C1 segment of cervical spinal cord (tissue), 14 donors: Measurements from ENCODE around the gene SH3PXD2B.
"Not testable (repeated sequence)": the region's sequence is repeated elsewhere in the genome, so short reads cannot be mapped to it uniquely, and the experiment has no call there.

Experiments
- DNase-seq, 14 donors: peaks; one replicate each; lab custom pipeline; 2025; lab: John Stamatoyannopoulos, UW

The SH3PXD2B gene

GRCh38 chr5:172303572-172304335 lies 150.6 kb downstream of the SH3PXD2B start:
- no peak for DNase-seq

GRCh38 chr5:172303162-172303561 lies 151.2 kb downstream of the SH3PXD2B start:
- no peak for DNase-seq

GRCh38 chr5:172302047-172302710 lies 152.1 kb downstream of the SH3PXD2B start:
- no peak for DNase-seq

- no peak for DNase-seq
Observed at GRCh38 chr5:172299916-172300439, 154.3 kb downstream of the SH3PXD2B start.

GRCh38 chr5:172294831-172295230 lies 159.5 kb downstream of the SH3PXD2B start:
- DNase-seq = no peak

- DNase-seq = no peak
Observed at GRCh38 chr5:172293745-172294342, 160.5 kb downstream of the SH3PXD2B start.

GRCh38 chr5:172293054-172293744 lies 161.1 kb downstream of the SH3PXD2B start:
- DNase-seq = peak in 12 of 14 donors; percentile 9 to 91 (median 33)

- not testable (repeated sequence) for DNase-seq
Observed at GRCh38 chr5:172291837-172292236, 162.5 kb downstream of the SH3PXD2B start.

GRCh38 chr5:172288465-172288864 lies 165.9 kb downstream of the SH3PXD2B start:
- DNase-seq = no peak

GRCh38 chr5:172287140-172287539 lies 167.2 kb downstream of the SH3PXD2B start:
- not testable (repeated sequence) for DNase-seq

- DNase-seq = no peak
Observed at GRCh38 chr5:172285226-172286143, 168.8 kb downstream of the SH3PXD2B start.

- no peak for DNase-seq
Observed at GRCh38 chr5:172284611-172284980, 169.7 kb downstream of the SH3PXD2B start.

GRCh38 chr5:172283862-172284610 lies 170.3 kb downstream of the SH3PXD2B start:
- DNase-seq = peak in 13 of 14 donors; percentile 63 to 92 (median 81)

GRCh38 chr5:172283020-172283861 lies 171.1 kb downstream of the SH3PXD2B start, which contains the start of gene UBTD2:
Gene UBTD2, minus strand, starts transcription at chr5:172283764. Its CDS starts 99 bp downstream, at chr5:172283665.
- DNase-seq = peak in 11 of 14 donors; percentile 12 to 87 (median 51)

GRCh38 chr5:172282272-172283019 lies 171.9 kb downstream of the SH3PXD2B start:
- no peak for DNase-seq

GRCh38 chr5:172281346-172281745 lies 173.0 kb downstream of the SH3PXD2B start:
- no peak for DNase-seq

- peak in 1 of 14 donors; percentile 45 for DNase-seq
Observed at GRCh38 chr5:172280929-172281328, 173.4 kb downstream of the SH3PXD2B start.

GRCh38 chr5:172280317-172280716 lies 174.0 kb downstream of the SH3PXD2B start:
- DNase-seq = no peak
